GM23248 (cell line): ENCODE data around the gene MYG1. TPM values are rescaled to one million over a fixed set of nuclear protein-coding genes. Genes with fewer than 3 reads are reported as not detected.
A peak's percentile ranks its signal among the peaks of the same experiment; 100 is the strongest.

ENCODE experiments used
- DNase-seq: peaks from one replicate; pipeline ENCODE4 v3.0.0-alpha.2; 2015
- H2AFZ ChIP-seq: fragments of 200-600 bp; sonication (generic); 2 replicates; pipeline ENCODE4 v1.6.1; 2016; ENCODE audit warnings: antibody characterized with exemption
- H3F3A ChIP-seq: fragments of 200-600 bp; sonication (generic); 2 replicates; pipeline ENCODE4 v1.6.1; 2016; ENCODE audit warnings: mild to moderate bottlenecking, antibody characterized with exemption, mixed run types; ENCODE audit not compliant: insufficient read depth
- H3K27ac ChIP-seq: fragments of 200-600 bp; sonication (generic); 2 replicates; pipeline ENCODE4 v1.5.1; 2016; ENCODE audit warnings: mild to moderate bottlenecking
- H3K27me3 ChIP-seq: fragments of 200-600 bp; sonication (generic); replicated peaks from 2 replicates; pipeline ENCODE4 v1.6.1; 2016; ENCODE audit warnings: mild to moderate bottlenecking; ENCODE audit not compliant: insufficient read depth
- H3K36me3 ChIP-seq: fragments of 200-600 bp; sonication (generic); 2 replicates; pipeline ENCODE4 v1.6.1; 2016; ENCODE audit warnings: low read depth, mild to moderate bottlenecking
- H3K4me1 ChIP-seq: fragments of 200-600 bp; sonication (generic); 2 replicates; pipeline ENCODE4 v1.6.1; 2016; ENCODE audit warnings: mild to moderate bottlenecking; ENCODE audit not compliant: insufficient read depth
- H3K4me2 ChIP-seq: fragments of 200-600 bp; sonication (generic); one replicate; pipeline ENCODE4 v1.6.1; 2016; ENCODE audit warnings: mild to moderate bottlenecking; ENCODE audit not compliant: unreplicated experiment
- H3K4me3 ChIP-seq: fragments of 200-600 bp; sonication (generic); 2 replicates; pipeline ENCODE4 v1.5.1; 2016; ENCODE audit warnings: mild to moderate bottlenecking
- H3K79me2 ChIP-seq: fragments of 200-600 bp; sonication (generic); 2 replicates; pipeline ENCODE4 v1.6.1; 2016; ENCODE audit warnings: mild to moderate bottlenecking; ENCODE audit not compliant: insufficient read depth
- H3K9ac ChIP-seq: fragments of 200-600 bp; sonication (generic); 2 replicates; pipeline ENCODE4 v1.6.1; 2016; ENCODE audit warnings: mild to moderate bottlenecking
- H3K9me2 ChIP-seq: fragments of 200-600 bp; sonication (generic); 2 replicates; pipeline ENCODE4 v1.6.1; 2016; ENCODE audit warnings: mixed run types, mild to moderate bottlenecking, moderate library complexity; ENCODE audit not compliant: insufficient read depth
- H3K9me3 ChIP-seq: fragments of 200-600 bp; sonication (generic); one replicate; pipeline ENCODE4 v1.6.1; 2017; ENCODE audit warnings: low read depth
- H4K20me1 ChIP-seq: fragments of 200-600 bp; sonication (generic); 2 replicates; pipeline ENCODE4 v1.6.0; 2016; ENCODE audit not compliant: insufficient read depth
- EZH2 ChIP-seq: fragments of 200-600 bp; sonication (generic); IDR thresholded peaks from 2 replicates; pipeline ENCODE4 v1.6.1; 2018; ENCODE audit warnings: antibody characterized with exemption, mild to moderate bottlenecking; ENCODE audit not compliant: insufficient read depth, poor library complexity, severe bottlenecking
- EZH2phosphoT487 ChIP-seq: fragments of 200-600 bp; sonication (generic); IDR thresholded peaks from 2 replicates; pipeline ENCODE4 v1.6.1; 2018; ENCODE audit warnings: antibody characterized with exemption, moderate library complexity, mild to moderate bottlenecking, low read depth; ENCODE audit not compliant: insufficient read depth
- WGBS, 2 experiments: methylation state at CpG; one replicate each; pipeline ENCODE4 v1.1.6; 2015 to 2017; ENCODE audit warnings: low lambda C conversion rate in 2 of 2, low coverage in 1 of 2; ENCODE audit errors: missing lambda C conversion rate in 2 of 2; 5-methylcytosine and 5-hydroxymethylcytosine counted together
- in situ Hi-C: fragments of 300-500 bp; cut with MboI; formaldehyde crosslinking; loops from 2 replicates; pipeline ENCODE4 v1.15.0; 2020
- polyA plus RNA-seq: library from polyadenylated mRNA; unstranded; fragments of >200 nt; fragmentation: Nextera tagmentation; extraction: Ambion mirVana; gene quantifications from 2 replicates; pipeline ENCODE4 v1.2.1, GENCODE V29; 2016
- total RNA-seq: library from RNA; depleted of rRNA; stranded (reverse); fragments of >200 nt; shearing (Covaris generic); gene quantifications from 2 replicates; pipeline ENCODE4 v1.2.3, GENCODE V29; 2014

Gene MYG1
- total and polyA plus RNA-seq, 2 experiments from 2014 or later = 39.6 to 47.8 TPM

DNA sequence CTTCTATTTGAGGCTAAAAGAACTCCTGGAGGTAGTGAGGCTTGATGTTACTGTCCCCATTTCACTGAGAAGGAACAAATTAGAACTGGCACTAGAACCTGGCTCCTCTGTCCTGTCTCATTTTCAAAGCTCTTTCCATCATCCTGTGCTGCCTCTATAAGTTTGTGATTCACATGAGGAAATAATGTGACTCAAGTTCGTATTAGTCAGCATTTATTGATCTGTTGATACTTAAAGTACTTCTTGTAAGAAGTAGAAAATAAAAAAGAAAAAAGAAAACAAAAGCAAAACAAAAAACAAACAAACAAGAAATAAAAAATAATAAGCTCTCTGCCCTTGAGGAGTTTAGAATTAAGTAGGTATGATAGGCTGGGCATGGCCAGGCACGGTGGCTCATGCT is 33.7 kb upstream of the MYG1 start:
- Histone ChIP-seq H3K9me3 (no peaks in the 10 kb centered on the region), H4K20me1 (no peaks in the 10 kb centered on the region), H3F3A (no peaks in the 10 kb centered on the region), H3K27me3 (no peaks in the 10 kb centered on the region), H2AFZ (no peak overlapping the region), H3K4me1 (peaks cover 5% of the 10 kb centered on the region; the same call in 1 of the 2 replicates), H3K4me2 (no peak overlapping the region), H3K27ac (no peak overlapping the region), H3K79me2 (peaks cover 19% of the 10 kb centered on the region), H3K9me2 (no peaks in the 10 kb centered on the region), H3K36me3 (no peaks in the 10 kb centered on the region), H3K4me3 (no peak overlapping the region), H3K9ac (no peak overlapping the region)
- WGBS, 2 experiments = 29 to 33% methylated on average over 2 of the region's 2 CpGs
- peak; percentile 23 for DNase-seq
- in situ Hi-C loops = no loop called here
- TF ChIP-seq EZH2phosphoT487 = no peak
- no peak for TF ChIP-seq EZH2

GRCh38 chr12:53267306-53267998 is 32.0 kb upstream of the MYG1 start:
- WGBS, 2 experiments = 38 to 41% methylated on average over 18 of the region's 18 CpGs
- no peaks in the 10 kb centered on the region for H4K20me1 ChIP-seq
- peak; percentile 48 for DNase-seq
- no peaks in the 10 kb centered on the region for H3K27me3 ChIP-seq
- peak overlapping the region; percentile 97 for H3K4me2 ChIP-seq
- in situ Hi-C loops = no loop called here
- H3K4me1 ChIP-seq = peaks cover 5% of the 10 kb centered on the region; the same call in 1 of the 2 replicates
- no peaks in the 10 kb centered on the region for H3K9me2 ChIP-seq
- H3K9me3 ChIP-seq = no peaks in the 10 kb centered on the region
- peak overlapping the region; percentile 36; the same call in 1 of the 2 replicates for H3K27ac ChIP-seq
- no peaks in the 10 kb centered on the region for H3K36me3 ChIP-seq
- H3K79me2 ChIP-seq = peaks cover 31% of the 10 kb centered on the region
- peak overlapping the region; percentile 85 for H3K4me3 ChIP-seq
- H2AFZ ChIP-seq = peak overlapping the region; percentile 98
- TF ChIP-seq EZH2phosphoT487 = no peak
- TF ChIP-seq EZH2 = no peak
- peak overlapping the region; percentile 75 for H3K9ac ChIP-seq
- no peaks in the 10 kb centered on the region for H3F3A ChIP-seq

GRCh38 chr12:53267999-53268629 is 31.4 kb upstream of the MYG1 start, which contains the start of gene ESPL1:
Gene ESPL1 (plus strand): TSS chr12:53268299. CDS start chr12:53268767, 468 bp downstream.
- Histone ChIP-seq H3K27ac (peak within 1 kb of the TSS; percentile 36), H3K9ac (peak within 1 kb of the TSS; percentile 75), H3K4me2 (peak within 1 kb of the TSS; percentile 97), H3K36me3 (no peaks in the 10 kb centered on the region), H3F3A (no peaks in the 10 kb centered on the region), H3K4me3 (peak within 1 kb of the TSS; percentile 85), H3K4me1 (peaks cover 5% of the 10 kb centered on the region; the same call in 1 of the 2 replicates), H2AFZ (peak within 1 kb of the TSS; percentile 98), H3K79me2 (peaks cover 31% of the 10 kb centered on the region), H4K20me1 (no peaks in the 10 kb centered on the region), H3K9me2 (no peaks in the 10 kb centered on the region), H3K27me3 (no peaks in the 10 kb centered on the region), H3K9me3 (no peaks in the 10 kb centered on the region)
- peak; percentile 90 for DNase-seq
- WGBS, 2 experiments = 1 to 2% methylated on average over 53 to 56 of the region's 58 CpGs
- in situ Hi-C loops = no loop called here
- TF ChIP-seq EZH2 = no peak
- no peak for TF ChIP-seq EZH2phosphoT487

DNA sequence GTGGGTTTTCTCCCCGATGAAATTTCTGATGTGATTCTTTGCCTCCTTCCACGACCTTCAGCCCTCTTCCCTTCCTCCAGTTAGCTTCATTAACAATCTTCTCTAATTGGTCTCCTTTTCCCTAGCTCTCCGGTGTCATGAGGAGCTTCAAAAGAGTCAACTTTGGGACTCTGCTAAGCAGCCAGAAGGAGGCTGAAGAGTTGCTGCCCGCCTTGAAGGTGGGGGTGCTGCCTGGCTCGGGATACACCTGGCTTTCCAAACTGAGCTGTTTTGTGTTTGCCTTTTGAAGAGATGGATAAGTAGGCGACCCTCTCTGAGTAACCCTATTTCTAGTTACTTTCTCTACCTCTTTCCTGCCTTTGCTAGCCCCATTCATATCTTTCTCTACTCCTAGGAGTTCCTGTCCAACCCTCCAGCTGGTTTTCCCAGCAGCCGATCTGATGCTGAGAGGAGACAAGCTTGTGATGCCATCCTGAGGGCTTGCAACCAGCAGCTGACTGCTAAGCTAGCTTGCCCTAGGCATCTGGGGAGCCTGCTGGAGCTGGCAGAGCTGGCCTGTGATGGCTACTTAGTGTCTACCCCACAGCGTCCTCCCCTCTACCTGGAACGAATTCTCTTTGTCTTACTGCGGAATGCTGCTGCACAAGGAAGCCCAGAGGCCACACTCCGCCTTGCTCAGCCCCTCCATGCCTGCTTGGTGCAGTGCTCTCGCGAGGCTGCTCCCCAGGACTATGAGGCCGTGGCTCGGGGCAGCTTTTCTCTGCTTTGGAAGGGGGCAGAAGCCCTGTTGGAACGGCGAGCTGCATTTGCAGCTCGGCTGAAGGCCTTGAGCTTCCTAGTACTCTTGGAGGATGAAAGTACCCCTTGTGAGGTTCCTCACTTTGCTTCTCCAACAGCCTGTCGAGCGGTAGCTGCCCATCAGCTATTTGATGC is 30.6 kb upstream of the MYG1 start:
- no peaks in the 10 kb centered on the region for H3K9me3 ChIP-seq
- peak overlapping the region; percentile 98 for H2AFZ ChIP-seq
- 57 to 61% methylated on average over 20 of the region's 20 CpGs for WGBS, 2 experiments

More for the DNA sequence above, 30.6 kb upstream of the MYG1 start:
- Histone ChIP-seq H3K36me3 (no peaks in the 10 kb centered on the region), H3F3A (no peaks in the 10 kb centered on the region), H3K27ac (peak overlapping the region; percentile 36; the same call in 1 of the 2 replicates), H3K9ac (peak overlapping the region; percentile 75), H3K4me1 (peaks cover 5% of the 10 kb centered on the region; the same call in 1 of the 2 replicates), H4K20me1 (no peaks in the 10 kb centered on the region), H3K4me3 (peak overlapping the region; percentile 85), H3K27me3 (no peaks in the 10 kb centered on the region), H3K79me2 (peaks cover 31% of the 10 kb centered on the region), H3K9me2 (no peaks in the 10 kb centered on the region), H3K4me2 (peak overlapping the region; percentile 97)
- TF ChIP-seq EZH2 = no peak
- TF ChIP-seq EZH2phosphoT487 = no peak
- in situ Hi-C loops = no loop called here
- peak; percentile 28 for DNase-seq
